KMS-11 (cell line): ENCODE measurements around the gene FIBIN.

ENCODE experiments used
- H2AFZ ChIP-seq: fragments of 200-600 bp; sonication (generic); 2 replicates; pipeline ENCODE4 v1.6.1; 2016; ENCODE audit warnings: antibody characterized with exemption, mixed run types, low read depth
- H3K27ac ChIP-seq: fragments of 200-600 bp; sonication (generic); 2 replicates; pipeline ENCODE4 v1.6.1; 2016; ENCODE audit warnings: mild to moderate bottlenecking, mixed run types
- H3K27me3 ChIP-seq: fragments of 200-600 bp; sonication (generic); 2 replicates; pipeline ENCODE4 v1.6.1; 2017; ENCODE audit warnings: mild to moderate bottlenecking, low read depth, mixed run types, moderate library complexity; ENCODE audit not compliant: insufficient read depth
- H3K36me3 ChIP-seq: fragments of 200-600 bp; sonication (generic); 2 replicates; pipeline ENCODE4 v1.6.1; 2017; ENCODE audit warnings: mild to moderate bottlenecking, mixed run types; ENCODE audit not compliant: insufficient read depth
- H3K4me1 ChIP-seq: fragments of 200-600 bp; sonication (generic); 2 replicates; pipeline ENCODE4 v1.6.1; 2016; ENCODE audit warnings: mild to moderate bottlenecking, low read depth, mixed run types; ENCODE audit not compliant: poor library complexity, severe bottlenecking
- H3K4me2 ChIP-seq: fragments of 200-600 bp; sonication (generic); 2 replicates; pipeline ENCODE4 v1.7.0; 2016; ENCODE audit warnings: mild to moderate bottlenecking, mixed run types
- H3K4me3 ChIP-seq: fragments of 200-600 bp; sonication (generic); IDR thresholded peaks from 2 replicates; pipeline ENCODE4 v1.6.1; 2017; ENCODE audit warnings: low read depth, low read length, mixed read lengths; ENCODE audit not compliant: insufficient read depth
- H3K79me2 ChIP-seq: fragments of 200-600 bp; sonication (generic); 2 replicates; pipeline ENCODE4 v1.6.1; 2016; ENCODE audit warnings: low read depth, mixed run types; ENCODE audit not compliant: insufficient read depth
- H3K9ac ChIP-seq: fragments of 200-600 bp; sonication (generic); 2 replicates; pipeline ENCODE4 v1.6.1; 2016; ENCODE audit warnings: mild to moderate bottlenecking, mixed run types
- H4K20me1 ChIP-seq: fragments of 200-600 bp; sonication (generic); 2 replicates; pipeline ENCODE4 v1.6.1; 2016; ENCODE audit warnings: mild to moderate bottlenecking, mixed run types; ENCODE audit not compliant: insufficient read depth
- TF ChIP-seq, protein P1 (sequence below): fragments of 200-600 bp; sonication (generic); conservative IDR thresholded peaks from 2 replicates; pipeline ENCODE4 v1.6.1; 2017; ENCODE audit warnings: low read depth, mild to moderate bottlenecking, antibody characterized with exemption, low read length, moderate library complexity, mixed read lengths

Gene FIBIN

DNA sequence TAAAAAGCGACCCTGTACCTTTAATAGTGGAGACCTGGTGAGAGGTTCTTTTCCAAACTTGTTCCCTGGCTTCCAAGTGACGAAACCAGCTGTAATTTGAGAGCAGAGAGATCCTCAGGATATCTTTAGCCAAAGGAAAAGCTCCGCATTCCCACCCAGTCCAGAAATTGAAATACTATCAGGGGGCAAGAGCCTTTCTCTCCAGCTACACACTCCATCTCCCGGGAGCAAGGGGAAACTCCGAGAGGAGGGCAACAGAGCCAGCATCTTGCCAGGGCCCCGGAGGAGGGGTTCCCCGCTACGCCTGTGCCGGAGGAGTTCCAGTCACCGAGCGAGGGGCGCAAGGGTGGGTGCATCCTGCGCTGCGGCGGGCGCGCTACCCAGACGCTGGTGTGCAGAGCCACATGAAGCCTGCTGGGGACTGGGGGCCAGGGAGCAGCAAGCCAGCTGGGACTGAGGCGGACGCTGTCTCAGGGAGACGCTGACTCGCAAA, at the start of gene FIBIN:
Gene FIBIN, plus strand, starts transcription at position 148 of the 493 bp plus-strand sequence. CDS start 415 bp downstream, outside the sequence.
- H3K27ac ChIP-seq, result no peak within 1 kb of the TSS

GRCh38 chr11:26944866-26945664, 48.8 kb upstream of the FIBIN start:
- Histone ChIP-seq H3K27me3 (no peaks in the 10 kb centered on the region), H3K27ac (no peak overlapping the region), H3K79me2 (no peaks in the 10 kb centered on the region), H2AFZ (no peak overlapping the region), H3K4me3 (no peak overlapping the region), H4K20me1 (no peaks in the 10 kb centered on the region), H3K36me3 (no peaks in the 10 kb centered on the region), H3K9ac (no peak overlapping the region), H3K4me1 (no peaks in the 10 kb centered on the region), H3K4me2 (no peak overlapping the region)
- TF ChIP-seq, protein P1, sequence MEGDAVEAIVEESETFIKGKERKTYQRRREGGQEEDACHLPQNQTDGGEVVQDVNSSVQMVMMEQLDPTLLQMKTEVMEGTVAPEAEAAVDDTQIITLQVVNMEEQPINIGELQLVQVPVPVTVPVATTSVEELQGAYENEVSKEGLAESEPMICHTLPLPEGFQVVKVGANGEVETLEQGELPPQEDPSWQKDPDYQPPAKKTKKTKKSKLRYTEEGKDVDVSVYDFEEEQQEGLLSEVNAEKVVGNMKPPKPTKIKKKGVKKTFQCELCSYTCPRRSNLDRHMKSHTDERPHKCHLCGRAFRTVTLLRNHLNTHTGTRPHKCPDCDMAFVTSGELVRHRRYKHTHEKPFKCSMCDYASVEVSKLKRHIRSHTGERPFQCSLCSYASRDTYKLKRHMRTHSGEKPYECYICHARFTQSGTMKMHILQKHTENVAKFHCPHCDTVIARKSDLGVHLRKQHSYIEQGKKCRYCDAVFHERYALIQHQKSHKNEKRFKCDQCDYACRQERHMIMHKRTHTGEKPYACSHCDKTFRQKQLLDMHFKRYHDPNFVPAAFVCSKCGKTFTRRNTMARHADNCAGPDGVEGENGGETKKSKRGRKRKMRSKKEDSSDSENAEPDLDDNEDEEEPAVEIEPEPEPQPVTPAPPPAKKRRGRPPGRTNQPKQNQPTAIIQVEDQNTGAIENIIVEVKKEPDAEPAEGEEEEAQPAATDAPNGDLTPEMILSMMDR, result no peak

More for the DNA sequence above, at the start of gene FIBIN:
- H3K4me2 ChIP-seq, result no peak within 1 kb of the TSS
- H3K36me3 ChIP-seq, result no peaks in the 10 kb centered on the region
- no peaks in the 10 kb centered on the region for H3K79me2 ChIP-seq
- no peaks in the 10 kb centered on the region for H3K27me3 ChIP-seq
- no peak within 1 kb of the TSS for H3K9ac ChIP-seq
- no peak within 1 kb of the TSS for H3K4me3 ChIP-seq
- TF ChIP-seq, protein P1, result no peak
- H4K20me1 ChIP-seq, result no peaks in the 10 kb centered on the region
- H2AFZ ChIP-seq, result no peak within 1 kb of the TSS
- H3K4me1 ChIP-seq, result peaks cover 18% of the 10 kb centered on the region

GRCh38 chr11:26946257-26946716, 47.6 kb upstream of the FIBIN start:
- H4K20me1 ChIP-seq, result no peaks in the 10 kb centered on the region
- TF ChIP-seq, protein P1, result no peak
- H3K9ac ChIP-seq, result no peak overlapping the region
- no peaks in the 10 kb centered on the region for H3K27me3 ChIP-seq
- H3K4me1 ChIP-seq, result no peaks in the 10 kb centered on the region
- H3K4me2 ChIP-seq, result no peak overlapping the region
- no peak overlapping the region for H2AFZ ChIP-seq
- no peaks in the 10 kb centered on the region for H3K36me3 ChIP-seq
- no peak overlapping the region for H3K4me3 ChIP-seq
- H3K79me2 ChIP-seq, result no peaks in the 10 kb centered on the region
- no peak overlapping the region for H3K27ac ChIP-seq

- H3K9ac ChIP-seq, result no peak overlapping the region
- TF ChIP-seq, protein P1, result no peak
- H2AFZ ChIP-seq, result no peak overlapping the region
- no peaks in the 10 kb centered on the region for H3K4me1 ChIP-seq
- no peak overlapping the region for H3K4me3 ChIP-seq
- no peak overlapping the region for H3K4me2 ChIP-seq
- H4K20me1 ChIP-seq, result no peaks in the 10 kb centered on the region
- no peak overlapping the region for H3K27ac ChIP-seq
- H3K27me3 ChIP-seq, result no peaks in the 10 kb centered on the region
- H3K36me3 ChIP-seq, result no peaks in the 10 kb centered on the region
- no peaks in the 10 kb centered on the region for H3K79me2 ChIP-seq
Measured at GRCh38 chr11:26947379-26947844, 46.5 kb upstream of the FIBIN start.
